SH-SY5Y (cell line): ENCODE data around the gene NQO1.

Experiments
- GATA2 ChIP-seq: IDR thresholded peaks from 2 replicates; pipeline ENCODE4 v1.6.1; 2011; ENCODE audit warnings: mild to moderate bottlenecking, low read depth, low read length
- GATA3 ChIP-seq: IDR thresholded peaks from 2 replicates; pipeline ENCODE4 v1.6.1; 2011; ENCODE audit warnings: low read depth, mild to moderate bottlenecking, low read length, moderate library complexity

DNA sequence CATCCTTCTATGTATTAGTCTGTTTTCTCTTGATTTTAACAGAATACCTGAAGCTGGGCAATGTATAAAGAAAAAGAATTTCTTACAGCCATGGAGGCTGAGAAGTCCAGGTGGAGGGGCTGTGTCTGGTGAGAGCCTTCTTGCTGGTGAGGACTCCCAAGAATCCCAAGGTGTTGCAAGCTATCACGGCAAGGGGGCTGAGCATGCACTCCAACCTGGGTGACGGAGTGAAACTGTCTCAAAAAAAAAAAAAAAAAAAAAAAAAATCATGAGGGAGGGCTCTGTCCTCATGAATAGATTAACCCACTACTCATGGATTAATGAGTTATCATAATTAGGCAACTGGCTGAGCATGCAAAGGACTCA lies 19.4 kb downstream of the NQO1 start:
- no peak for TF ChIP-seq GATA2
- TF ChIP-seq GATA3 = no peak
